Uterus (tissue), 4 donors: ENCODE data around the gene RPS6KL1. TPM values are rescaled to one million over a fixed set of nuclear protein-coding genes. Genes with fewer than 3 reads are reported as not detected.

Source experiments
- DNase-seq, 2 donors: peaks; one replicate each; pipeline ENCODE4 v3.0.0-alpha.2; 2019 to 2020
- H3K27ac ChIP-seq, 2 donors: fragments of 200-600 bp; sonication (generic); 1 replicate in 1 of 2; 2 replicates in 1 of 2; pipeline ENCODE4 v1.5.1; 2016 to 2018
- H3K27me3 ChIP-seq, 2 donors: fragments of 200-600 bp; sonication (generic); one replicate each; pipeline ENCODE4 v1.5.1; 2018 to 2019; ENCODE audit warnings: control low read depth in 1 of 2
- H3K36me3 ChIP-seq, 2 donors: fragments of 200-600 bp; sonication (generic); one replicate each; pipeline ENCODE4 v1.5.1; 2019; ENCODE audit warnings: control low read depth in 1 of 2
- H3K4me1 ChIP-seq, 2 donors: fragments of 200-600 bp; sonication (generic); one replicate each; pipeline ENCODE4 v1.5.1; 2018 to 2019; ENCODE audit warnings: control low read depth in 1 of 2
- H3K4me3 ChIP-seq, 2 donors: fragments of 200-600 bp; sonication (generic); 1 replicate in 1 of 2; 2 replicates in 1 of 2; pipeline ENCODE4 v1.5.1; 2018 to 2019; ENCODE audit warnings: mild to moderate bottlenecking in 1 of 2
- H3K9me3 ChIP-seq, 2 donors: fragments of 200-600 bp; sonication (generic); one replicate each; pipeline ENCODE4 v1.5.1; 2019; ENCODE audit warnings: control low read depth in 1 of 2
- POLR2A ChIP-seq, 2 donors: fragments of 450-650 bp; IDR thresholded peaks; one replicate each; pipeline ENCODE4 v1.6.1; 2016; ENCODE audit warnings: antibody characterized with exemption in 2 of 2, mild to moderate bottlenecking in 1 of 2, moderate library complexity in 1 of 2
- intact Hi-C: fragments of 100-400 bp; cut with DNase I; formaldehyde crosslinking; loops from one replicate; pipeline ENCODE4 v1.15.1; 2023; ENCODE audit warnings: low total_unique reads
- total RNA-seq, 4 donors: library from RNA; depleted of rRNA in 3 of 4; stranded (reverse); fragments of >200 nt in 3 of 4; gene quantifications; one replicate each; pipeline versions ENCODE4 v1.1.0 to v1.2.4, GENCODE V29; 2014 to 2023
- TF ChIP-seq, protein P1 (sequence below), 4 experiments: fragments of 200-600 bp in 2 of 4; fragments of 450-650 bp in 2 of 4; sonication (generic) in 2 of 4; IDR thresholded peaks; one replicate each; pipeline ENCODE4 v1.5.1; 2016 to 2019; ENCODE audit warnings: antibody characterized with exemption in 4 of 4, mild to moderate bottlenecking in 2 of 4, moderate library complexity in 1 of 4
- donor health status: DM: yes; HTN: yes; CAD: no.

Gene RPS6KL1, protein sequence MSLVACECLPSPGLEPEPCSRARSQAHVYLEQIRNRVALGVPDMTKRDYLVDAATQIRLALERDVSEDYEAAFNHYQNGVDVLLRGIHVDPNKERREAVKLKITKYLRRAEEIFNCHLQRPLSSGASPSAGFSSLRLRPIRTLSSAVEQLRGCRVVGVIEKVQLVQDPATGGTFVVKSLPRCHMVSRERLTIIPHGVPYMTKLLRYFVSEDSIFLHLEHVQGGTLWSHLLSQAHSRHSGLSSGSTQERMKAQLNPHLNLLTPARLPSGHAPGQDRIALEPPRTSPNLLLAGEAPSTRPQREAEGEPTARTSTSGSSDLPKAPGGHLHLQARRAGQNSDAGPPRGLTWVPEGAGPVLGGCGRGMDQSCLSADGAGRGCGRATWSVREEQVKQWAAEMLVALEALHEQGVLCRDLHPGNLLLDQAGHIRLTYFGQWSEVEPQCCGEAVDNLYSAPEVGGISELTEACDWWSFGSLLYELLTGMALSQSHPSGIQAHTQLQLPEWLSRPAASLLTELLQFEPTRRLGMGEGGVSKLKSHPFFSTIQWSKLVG
- total RNA-seq, result 10 to 100 TPM in 1 of 4 donors, 1 to 10 TPM in 1, under 1 TPM in 1, not detected in 1; 0.26 to 11.1 (median 3.0) TPM

DNA sequence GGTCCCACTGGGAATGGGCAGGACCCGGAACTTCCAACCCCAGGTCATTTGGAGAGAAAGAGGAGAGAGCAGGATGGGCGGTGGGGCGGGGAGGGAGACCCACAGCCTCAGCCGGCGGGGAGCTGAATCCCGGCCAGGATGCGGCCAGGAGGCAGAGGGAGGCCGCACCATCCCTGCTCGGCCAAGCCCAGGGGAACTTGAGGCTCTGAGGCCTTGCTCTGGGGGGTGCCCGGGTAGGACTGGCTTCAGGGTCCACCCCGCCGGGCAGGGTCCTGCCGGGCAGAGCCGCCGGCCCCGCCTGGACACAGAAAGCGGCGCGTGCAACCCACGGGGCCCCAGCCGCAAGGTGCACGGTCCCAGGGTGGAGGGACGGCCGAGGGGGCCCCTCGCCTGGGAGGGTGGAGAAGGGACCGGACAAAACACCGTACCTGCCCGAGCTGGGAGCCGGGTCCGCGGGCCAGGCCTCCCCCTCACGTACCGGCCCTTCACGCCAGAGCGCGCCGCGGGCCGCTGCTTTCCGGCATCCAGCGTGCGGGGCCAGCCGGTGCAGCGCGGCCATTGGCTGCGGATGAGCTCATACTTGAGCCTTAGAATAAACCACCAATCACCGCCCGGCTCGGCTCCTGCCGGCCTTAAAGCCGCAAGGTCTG is at the start of gene RPS6KL1:
RPS6KL1 (minus strand) TSS at position 509 of the 650 bp plus-strand sequence. CDS start 1,719 bp downstream, outside the sequence.
- DNase-seq, result peak; percentile 70 to 73
- intact Hi-C loops, result no loop called here
- peak within 1 kb of the TSS in 1 of 2 donors; percentile 70 for H3K27ac ChIP-seq
- H3K9me3 ChIP-seq, result no peaks in the 10 kb centered on the region
- no peaks in the 10 kb centered on the region for H3K36me3 ChIP-seq
- H3K27me3 ChIP-seq, result no peaks in the 10 kb centered on the region
- H3K4me3 ChIP-seq, result peak within 1 kb of the TSS; percentile 45 to 55
- H3K4me1 ChIP-seq, result peaks cover 0 to 6% of the 10 kb centered on the region in 2 donors
- TF ChIP-seq POLR2A (IDR thresholded peaks at IDR 0.05), result no peak
- TF ChIP-seq, protein P1, sequence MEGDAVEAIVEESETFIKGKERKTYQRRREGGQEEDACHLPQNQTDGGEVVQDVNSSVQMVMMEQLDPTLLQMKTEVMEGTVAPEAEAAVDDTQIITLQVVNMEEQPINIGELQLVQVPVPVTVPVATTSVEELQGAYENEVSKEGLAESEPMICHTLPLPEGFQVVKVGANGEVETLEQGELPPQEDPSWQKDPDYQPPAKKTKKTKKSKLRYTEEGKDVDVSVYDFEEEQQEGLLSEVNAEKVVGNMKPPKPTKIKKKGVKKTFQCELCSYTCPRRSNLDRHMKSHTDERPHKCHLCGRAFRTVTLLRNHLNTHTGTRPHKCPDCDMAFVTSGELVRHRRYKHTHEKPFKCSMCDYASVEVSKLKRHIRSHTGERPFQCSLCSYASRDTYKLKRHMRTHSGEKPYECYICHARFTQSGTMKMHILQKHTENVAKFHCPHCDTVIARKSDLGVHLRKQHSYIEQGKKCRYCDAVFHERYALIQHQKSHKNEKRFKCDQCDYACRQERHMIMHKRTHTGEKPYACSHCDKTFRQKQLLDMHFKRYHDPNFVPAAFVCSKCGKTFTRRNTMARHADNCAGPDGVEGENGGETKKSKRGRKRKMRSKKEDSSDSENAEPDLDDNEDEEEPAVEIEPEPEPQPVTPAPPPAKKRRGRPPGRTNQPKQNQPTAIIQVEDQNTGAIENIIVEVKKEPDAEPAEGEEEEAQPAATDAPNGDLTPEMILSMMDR (IDR thresholded peaks at IDR 0.05), result no peak

DNA sequence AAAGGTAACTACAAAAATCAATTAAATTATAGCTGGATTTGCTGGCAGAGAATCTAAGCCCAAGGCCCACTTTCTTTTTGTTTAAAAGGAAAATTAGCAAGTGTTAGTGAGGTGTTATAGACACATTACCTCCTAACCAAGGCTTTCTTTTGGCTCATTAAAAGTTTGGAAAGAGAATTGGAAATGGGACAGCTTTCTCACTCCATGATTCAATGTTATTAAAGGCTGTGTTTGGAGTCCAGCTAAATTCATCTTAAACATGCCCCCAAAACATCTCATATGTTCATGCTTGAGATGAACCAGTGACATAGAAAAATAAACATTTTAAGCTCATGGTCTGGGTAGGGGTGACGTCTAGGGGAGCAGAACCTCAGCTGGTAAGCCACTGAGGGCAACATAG is 45.8 kb upstream of the RPS6KL1 start:
- Histone ChIP-seq H3K4me3 (no peak overlapping the region), H3K9me3 (no peaks in the 10 kb centered on the region), H3K4me1 (no peaks in the 10 kb centered on the region), H3K36me3 (no peaks in the 10 kb centered on the region), H3K27me3 (no peaks in the 10 kb centered on the region), H3K27ac (no peak overlapping the region)
- no peak for DNase-seq
- intact Hi-C loops, result no loop called here
- TF ChIP-seq, protein P1 (IDR thresholded peaks at IDR 0.05), result no peak
- no peak for TF ChIP-seq POLR2A (IDR thresholded peaks at IDR 0.05)

DNA sequence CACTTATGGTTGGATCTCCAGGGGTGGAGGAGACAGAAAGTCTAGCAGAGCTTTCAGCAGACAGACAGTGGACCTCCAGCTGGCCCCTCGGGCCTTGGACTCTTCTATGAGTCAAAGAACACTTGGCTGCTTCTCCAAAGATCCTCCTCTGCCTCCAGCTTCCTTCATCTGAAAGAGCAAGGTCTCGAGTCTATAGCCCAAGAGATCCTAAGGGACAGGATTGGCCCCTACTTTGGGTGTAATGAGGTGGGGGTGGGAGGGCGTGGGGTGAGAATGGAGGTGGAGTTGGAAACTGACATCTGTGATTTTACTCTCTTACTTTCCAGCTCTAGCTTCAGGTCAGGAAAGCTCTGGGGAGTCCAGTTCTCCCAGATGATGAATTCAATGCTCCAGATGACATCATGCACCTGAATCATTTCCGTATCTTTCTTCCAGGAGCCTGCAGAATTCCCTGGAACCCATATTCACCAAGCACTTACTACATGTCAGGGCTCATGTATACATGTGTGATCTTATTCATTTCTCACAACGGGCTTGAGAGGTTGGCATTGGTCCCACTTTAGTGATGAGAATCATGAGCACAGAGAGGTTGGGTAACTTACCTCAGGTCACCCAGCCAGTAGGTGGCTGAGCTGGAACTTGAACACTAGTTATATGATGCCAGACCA is 42.6 kb upstream of the RPS6KL1 start:
- H3K9me3 ChIP-seq, result no peaks in the 10 kb centered on the region
- DNase-seq, result no peak
- no peaks in the 10 kb centered on the region for H3K36me3 ChIP-seq
- no peaks in the 10 kb centered on the region for H3K4me1 ChIP-seq
- H3K4me3 ChIP-seq, result no peak overlapping the region
- intact Hi-C loops, result no loop called here
- TF ChIP-seq, protein P1 (IDR thresholded peaks at IDR 0.05), result no peak
- no peak for TF ChIP-seq POLR2A (IDR thresholded peaks at IDR 0.05)
- no peaks in the 10 kb centered on the region for H3K27me3 ChIP-seq
- no peak overlapping the region for H3K27ac ChIP-seq

DNA sequence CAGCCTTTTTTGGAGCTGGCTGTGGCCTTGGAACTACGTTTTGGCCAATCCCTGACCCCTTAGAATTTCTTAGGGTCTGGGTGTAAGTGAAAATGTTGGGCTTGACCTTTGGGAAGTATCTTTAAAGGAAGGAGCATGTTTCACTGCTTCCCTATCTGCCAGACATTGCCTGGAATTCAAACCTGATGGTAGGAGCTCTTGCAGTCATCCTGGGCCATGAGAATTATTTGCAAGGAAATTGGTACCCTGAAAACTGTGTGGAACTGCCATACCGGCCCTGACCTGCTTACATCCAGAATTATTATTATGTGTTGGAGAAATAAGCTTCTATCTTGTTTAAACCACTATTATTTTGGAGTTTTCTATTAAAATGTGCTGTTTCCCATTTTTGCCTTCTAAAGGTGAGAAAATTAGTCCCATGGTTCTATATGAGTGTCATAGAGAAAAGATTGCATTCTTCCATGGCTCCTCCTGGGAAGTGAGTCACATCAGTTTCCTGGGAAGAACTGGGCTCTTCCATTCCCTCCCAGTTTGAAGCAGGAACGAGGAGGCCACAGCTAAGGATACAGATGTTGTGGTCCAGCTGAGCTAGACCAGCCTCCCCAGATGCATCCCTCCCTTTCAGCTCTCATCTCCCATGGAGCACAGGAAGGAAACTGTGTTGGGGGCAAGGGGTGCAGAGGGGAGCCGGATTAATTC is 41.9 kb upstream of the RPS6KL1 start:
- Histone ChIP-seq H3K27ac (no peak overlapping the region), H3K4me3 (no peak overlapping the region), H3K9me3 (no peaks in the 10 kb centered on the region), H3K4me1 (no peaks in the 10 kb centered on the region), H3K27me3 (no peaks in the 10 kb centered on the region), H3K36me3 (no peaks in the 10 kb centered on the region)
- intact Hi-C loops, result no loop called here
- DNase-seq, result no peak
- TF ChIP-seq, protein P1 (IDR thresholded peaks at IDR 0.05), result no peak
- TF ChIP-seq POLR2A (IDR thresholded peaks at IDR 0.05), result no peak
